Right atrium auricular region (tissue), 2 donors: ENCODE data around the gene CHST15. TPM values are rescaled to one million over a fixed set of nuclear protein-coding genes. Genes with fewer than 3 reads are reported as not detected.

Source experiments
- DNase-seq: peaks from one replicate; pipeline ENCODE4 v3.0.0-alpha.2; 2019; ENCODE audit warnings: low spot score
- H3K27ac ChIP-seq, 2 donors: fragments of 200-600 bp; sonication (generic); 1 replicate in 1 of 2; 2 replicates in 1 of 2; pipeline ENCODE4 v1.5.1; 2016 to 2019
- H3K27me3 ChIP-seq, 2 donors: fragments of 200-600 bp; sonication (generic); one replicate each; pipeline versions ENCODE4 v1.5.1 to v1.6.0; 2017 to 2019
- H3K36me3 ChIP-seq: fragments of 200-600 bp; sonication (generic); one replicate; pipeline ENCODE4 v1.5.1; 2016
- H3K4me1 ChIP-seq, 2 donors: fragments of 200-600 bp; sonication (generic); one replicate each; pipeline versions ENCODE4 v1.5.1 to v1.6.0; 2017 to 2019
- H3K4me3 ChIP-seq, 2 donors: fragments of 200-600 bp; sonication (generic); 1 replicate in 1 of 2; 2 replicates in 1 of 2; pipeline ENCODE4 v1.5.1; 2017 to 2019; ENCODE audit warnings: mild to moderate bottlenecking in 1 of 2, moderate library complexity in 1 of 2
- H3K9me3 ChIP-seq, 2 donors: fragments of 200-600 bp; sonication (generic); one replicate each; pipeline ENCODE4 v1.5.1; 2019
- CTCF ChIP-seq, 2 donors: fragments of 200-600 bp; sonication (generic); IDR thresholded peaks; one replicate each; pipeline ENCODE4 v1.5.1; 2019; ENCODE audit warnings: antibody characterized with exemption in 2 of 2
- total RNA-seq, 2 donors: library from RNA; depleted of rRNA; stranded (reverse); fragments of >200 nt; gene quantifications; one replicate each; pipeline ENCODE4 v1.1.0, GENCODE V29; 2016

CHST15 gene
- total RNA-seq, 2 donors from 2014 or later: 7.0 to 14.2 TPM

GRCh38 chr10:124043310-124044142, 49.9 kb downstream of the CHST15 start:
- H3K36me3 ChIP-seq: no peaks in the 10 kb centered on the region
- H3K27ac ChIP-seq: no peak overlapping the region
- H3K27me3 ChIP-seq: no peaks in the 10 kb centered on the region
- DNase-seq: no peak
- H3K4me3 ChIP-seq: no peak overlapping the region
- no peaks in the 10 kb centered on the region for H3K4me1 ChIP-seq
- TF ChIP-seq CTCF (IDR thresholded peaks at IDR 0.05): no peak
- H3K9me3 ChIP-seq: no peaks in the 10 kb centered on the region

- Histone ChIP-seq H3K4me3 (no peak overlapping the region), H3K9me3 (no peaks in the 10 kb centered on the region), H3K4me1 (no peaks in the 10 kb centered on the region), H3K27ac (no peak overlapping the region), H3K36me3 (no peaks in the 10 kb centered on the region), H3K27me3 (no peaks in the 10 kb centered on the region)
- no peak for TF ChIP-seq CTCF (IDR thresholded peaks at IDR 0.05)
- no peak for DNase-seq
Observed at GRCh38 chr10:124042656-124043309, 50.6 kb downstream of the CHST15 start.

GRCh38 chr10:124041675-124042445, 51.5 kb downstream of the CHST15 start:
- TF ChIP-seq CTCF (IDR thresholded peaks at IDR 0.05): no peak
- DNase-seq: no peak
- H3K4me3 ChIP-seq: no peak overlapping the region
- no peak overlapping the region for H3K27ac ChIP-seq
- H3K36me3 ChIP-seq: no peaks in the 10 kb centered on the region
- no peaks in the 10 kb centered on the region for H3K9me3 ChIP-seq
- no peaks in the 10 kb centered on the region for H3K27me3 ChIP-seq
- H3K4me1 ChIP-seq: no peaks in the 10 kb centered on the region

GRCh38 chr10:124040451-124041188, 52.8 kb downstream of the CHST15 start:
- H3K36me3 ChIP-seq: no peaks in the 10 kb centered on the region

More at GRCh38 chr10:124040451-124041188, 52.8 kb downstream of the CHST15 start:
- no peaks in the 10 kb centered on the region for H3K4me1 ChIP-seq
- H3K27me3 ChIP-seq: no peaks in the 10 kb centered on the region
- H3K27ac ChIP-seq: no peak overlapping the region
- no peak for DNase-seq
- H3K4me3 ChIP-seq: no peak overlapping the region
- no peak for TF ChIP-seq CTCF (IDR thresholded peaks at IDR 0.05)
- H3K9me3 ChIP-seq: no peaks in the 10 kb centered on the region
